HAP-1 (cell line): Measurements from ENCODE around the gene MEPCE.
"Not testable (repeated sequence)": the region's sequence is repeated elsewhere in the genome, so short reads cannot be mapped to it uniquely, and the experiment has no call there.

Source experiments
- DNase-seq, 2 experiments: peaks; one replicate each; pipeline ENCODE4 v3.0.0-alpha.2; 2016 to 2020; ENCODE audit warnings: low spot score in 2 of 2
- H3K27me3 ChIP-seq: fragments of 250-450 bp; sonication (Bioruptor Pico); 2 replicates; pipeline ENCODE4 v1.5.1; 2020; ENCODE audit warnings: low read depth, mild to moderate bottlenecking, moderate library complexity
- H3K36me3 ChIP-seq: fragments of 250-450 bp; sonication (Bioruptor Pico); replicated peaks from 2 replicates; pipeline ENCODE4 v1.5.1; 2020; ENCODE audit warnings: mild to moderate bottlenecking
- H3K4me1 ChIP-seq: fragments of 250-450 bp; sonication (Bioruptor Pico); 2 replicates; pipeline ENCODE4 v1.5.1; 2020; ENCODE audit warnings: mild to moderate bottlenecking
- H3K4me3 ChIP-seq: fragments of 250-450 bp; sonication (Bioruptor Pico); 2 replicates; pipeline ENCODE4 v1.5.1; 2020; ENCODE audit warnings: mild to moderate bottlenecking, moderate library complexity
- H3K9me3 ChIP-seq: fragments of 250-450 bp; sonication (Bioruptor Pico); 2 replicates; pipeline ENCODE4 v1.5.1; 2020; ENCODE audit warnings: mild to moderate bottlenecking, moderate library complexity
- in situ Hi-C: fragments of 300-500 bp; cut with MboI; formaldehyde crosslinking; loops from 3 replicates; pipeline ENCODE4 v1.14.3; 2020; ENCODE audit warnings: low sequenced_read_pairs, inconsistent platforms, mixed read lengths

MEPCE gene

GRCh38 chr7:100429637-100430492, at the start of gene MEPCE:
MEPCE (plus strand) TSS chr7:100429831; CDS start chr7:100430019, 188 bp downstream.
- H3K9me3 ChIP-seq: peaks cover 2% of the 10 kb centered on the region; the same call in 1 of the 2 replicates
- peak within 1 kb of the TSS; percentile 88 for H3K4me3 ChIP-seq
- H3K4me1 ChIP-seq: peaks cover 8% of the 10 kb centered on the region
- peak; percentile 94 to 98 for DNase-seq
- in situ Hi-C loops: no loop called here
- H3K27me3 ChIP-seq: no peaks in the 10 kb centered on the region
- peaks cover 42% of the 10 kb centered on the region for H3K36me3 ChIP-seq

- Histone ChIP-seq H3K27me3 (no peaks in the 10 kb centered on the region), H3K4me3 (no peak overlapping the region), H3K4me1 (no peaks in the 10 kb centered on the region), H3K9me3 (no peaks in the 10 kb centered on the region), H3K36me3 (no peaks in the 10 kb centered on the region)
- DNase-seq: no peak
- in situ Hi-C loops: no loop called here
These were observed 49.4 kb upstream of the MEPCE start for GRCh38 chr7:100380196-100380595.

- H3K27me3 ChIP-seq, in situ Hi-C loops, H3K36me3 ChIP-seq, H3K4me1 ChIP-seq, DNase-seq, H3K9me3 ChIP-seq, H3K4me3 ChIP-seq: not testable (repeated sequence)
These were observed 47.9 kb upstream of the MEPCE start for GRCh38 chr7:100381531-100382233.

GRCh38 chr7:100382234-100382853, 47.3 kb upstream of the MEPCE start:
- H3K4me3 ChIP-seq, H3K9me3 ChIP-seq, in situ Hi-C loops, H3K27me3 ChIP-seq, H3K4me1 ChIP-seq, DNase-seq, H3K36me3 ChIP-seq: not testable (repeated sequence)

- no peaks in the 10 kb centered on the region for H3K4me1 ChIP-seq
- no peak overlapping the region for H3K4me3 ChIP-seq
- H3K27me3 ChIP-seq: 0 out of 2 replicates have a peak, but pooled peaks cover 2% of the 10 kb centered on the region
- no peaks in the 10 kb centered on the region for H3K36me3 ChIP-seq
- DNase-seq: no peak
- in situ Hi-C loops: no loop called here
- no peaks in the 10 kb centered on the region for H3K9me3 ChIP-seq
These were observed 44.9 kb upstream of the MEPCE start for GRCh38 chr7:100384628-100385294.

GRCh38 chr7:100386940-100387339, 42.7 kb upstream of the MEPCE start:
- Histone ChIP-seq H3K27me3 (0 out of 2 replicates have a peak, but pooled peaks cover 2% of the 10 kb centered on the region), H3K4me1 (no peaks in the 10 kb centered on the region), H3K9me3 (no peaks in the 10 kb centered on the region), H3K4me3 (no peak overlapping the region), H3K36me3 (no peaks in the 10 kb centered on the region)
- in situ Hi-C loops: no loop called here
- no peak for DNase-seq

GRCh38 chr7:100387695-100388094, 41.9 kb upstream of the MEPCE start:
- Histone ChIP-seq H3K9me3 (no peaks in the 10 kb centered on the region), H3K36me3 (no peaks in the 10 kb centered on the region), H3K27me3 (0 out of 2 replicates have a peak, but pooled peaks cover 2% of the 10 kb centered on the region), H3K4me1 (no peaks in the 10 kb centered on the region), H3K4me3 (no peak overlapping the region)
- DNase-seq: no peak
- in situ Hi-C loops: no loop called here

GRCh38 chr7:100389437-100390088, 40.1 kb upstream of the MEPCE start:
- no peaks in the 10 kb centered on the region for H3K36me3 ChIP-seq
- H3K4me1 ChIP-seq: no peaks in the 10 kb centered on the region
- no peak overlapping the region for H3K4me3 ChIP-seq
- in situ Hi-C loops: no loop called here
- 0 out of 2 replicates have a peak, but pooled peaks cover 2% of the 10 kb centered on the region for H3K27me3 ChIP-seq
- DNase-seq: no peak
- no peaks in the 10 kb centered on the region for H3K9me3 ChIP-seq

- Histone ChIP-seq H3K27me3 (0 out of 2 replicates have a peak, but pooled peaks cover 2% of the 10 kb centered on the region), H3K36me3 (no peaks in the 10 kb centered on the region), H3K4me3 (no peak overlapping the region), H3K9me3 (no peaks in the 10 kb centered on the region), H3K4me1 (no peaks in the 10 kb centered on the region)
- in situ Hi-C loops: no loop called here
- no peak for DNase-seq
These were observed 39.2 kb upstream of the MEPCE start for GRCh38 chr7:100390286-100391009.

GRCh38 chr7:100393233-100393905, 36.3 kb upstream of the MEPCE start:
- no peak for DNase-seq
- in situ Hi-C loops: no loop called here
- Histone ChIP-seq H3K4me1 (no peaks in the 10 kb centered on the region), H3K36me3 (no peaks in the 10 kb centered on the region), H3K27me3 (0 out of 2 replicates have a peak, but pooled peaks cover 2% of the 10 kb centered on the region), H3K4me3 (no peak overlapping the region), H3K9me3 (no peaks in the 10 kb centered on the region)

- Histone ChIP-seq H3K36me3 (no peaks in the 10 kb centered on the region), H3K9me3 (no peaks in the 10 kb centered on the region), H3K27me3 (no peaks in the 10 kb centered on the region), H3K4me1 (no peaks in the 10 kb centered on the region), H3K4me3 (no peak overlapping the region)
- DNase-seq: no peak
- in situ Hi-C loops: no loop called here
These were observed 35.6 kb upstream of the MEPCE start for GRCh38 chr7:100394077-100394476.

GRCh38 chr7:100396421-100396982, 33.1 kb upstream of the MEPCE start:
- in situ Hi-C loops: no loop called here
- DNase-seq: no peak
- Histone ChIP-seq H3K4me3 (no peak overlapping the region), H3K36me3 (no peaks in the 10 kb centered on the region), H3K9me3 (no peaks in the 10 kb centered on the region), H3K27me3 (no peaks in the 10 kb centered on the region), H3K4me1 (no peaks in the 10 kb centered on the region)
